Frontal cortex (tissue), 4 donors: Measurements from ENCODE around the gene YOD1. TPM values are rescaled to one million over a fixed set of nuclear protein-coding genes. Genes with fewer than 3 reads are reported as not detected.
A peak's percentile ranks its signal among the peaks of the same experiment; 100 is the strongest.
"Not testable (repeated sequence)": the region's sequence is repeated elsewhere in the genome, so short reads cannot be mapped to it uniquely, and the experiment has no call there.

ENCODE experiments used
- DNase-seq, 2 donors: peaks; one replicate each; pipeline ENCODE4 v3.0.0; 2012; ENCODE audit warnings: low spot score in 2 of 2
- FAIRE-seq: peaks from 2 replicates; lab custom pipeline; 2012; peaks lifted over from hg19 to GRCh38; lab: Jason Lieb, UNC
- total RNA-seq: library from RNA; depleted of rRNA; stranded (reverse); fragments of >200 nt; gene quantifications from one replicate; pipeline ENCODE4 v1.2.3, GENCODE V29; 2014
- donor health status: control.
- donor health status: control.
- donor health status: control.

YOD1 gene
- total RNA-seq, 1 donor from 2014 or later: 20.8 TPM

DNA sequence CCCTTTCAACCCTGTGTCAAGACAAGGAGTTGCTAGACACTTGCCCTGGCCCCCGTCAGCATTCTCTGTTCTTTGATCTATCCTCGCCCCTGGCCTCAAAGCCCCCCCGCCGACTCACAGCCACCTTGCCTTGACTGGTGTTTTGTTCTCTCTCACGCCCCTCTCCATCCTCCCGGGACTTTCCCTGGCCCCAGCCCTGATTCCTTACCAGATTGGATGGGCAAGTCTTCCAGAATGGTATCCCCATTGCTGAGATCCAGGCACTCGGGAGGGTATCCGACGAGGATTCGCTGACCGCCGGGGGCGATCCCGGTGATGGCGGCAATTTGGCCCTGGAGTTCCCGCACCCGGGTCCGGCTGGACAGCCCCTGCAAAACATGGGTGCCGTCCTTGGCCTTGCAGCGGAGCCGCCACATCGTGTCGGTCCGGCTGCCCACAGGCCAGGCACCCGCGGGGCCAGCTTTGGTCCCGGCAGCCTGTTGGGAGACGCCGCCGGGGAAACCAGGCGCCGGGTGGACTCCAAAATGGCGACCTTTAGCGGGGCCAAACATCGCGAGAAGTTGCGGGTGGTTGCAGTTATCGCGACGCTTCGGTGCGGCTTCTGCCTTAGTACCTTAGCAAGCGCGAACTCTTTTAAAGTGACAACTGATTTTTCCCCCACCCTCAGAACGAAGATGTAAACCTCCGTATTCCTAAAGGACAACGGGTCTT lies 373 bp downstream of the YOD1 start:
- DNase-seq (peak; percentile 69 to 82), FAIRE-seq (no peak)

DNA sequence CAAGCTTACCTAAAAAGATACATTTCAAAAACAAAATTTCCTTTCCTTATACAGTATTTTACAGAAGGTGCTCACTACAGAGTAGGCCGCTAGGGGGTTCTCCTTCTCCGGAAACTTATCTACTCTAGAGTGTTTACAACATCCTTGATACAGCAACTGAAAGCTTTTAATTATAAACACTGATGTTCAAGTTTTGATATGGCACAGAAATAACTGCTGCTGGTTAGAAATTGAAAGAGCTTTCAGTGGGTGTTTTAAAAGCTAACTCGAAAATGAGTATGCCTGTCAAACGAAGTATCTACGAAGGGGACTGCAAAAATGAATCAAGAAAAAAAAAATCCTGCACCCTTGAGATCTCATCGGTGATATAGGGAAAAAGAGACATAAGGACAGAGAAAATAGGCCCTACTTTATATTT lies 1.0 kb downstream of the YOD1 start:
- peak; percentile 32 to 54 for DNase-seq
- FAIRE-seq: no peak

DNA sequence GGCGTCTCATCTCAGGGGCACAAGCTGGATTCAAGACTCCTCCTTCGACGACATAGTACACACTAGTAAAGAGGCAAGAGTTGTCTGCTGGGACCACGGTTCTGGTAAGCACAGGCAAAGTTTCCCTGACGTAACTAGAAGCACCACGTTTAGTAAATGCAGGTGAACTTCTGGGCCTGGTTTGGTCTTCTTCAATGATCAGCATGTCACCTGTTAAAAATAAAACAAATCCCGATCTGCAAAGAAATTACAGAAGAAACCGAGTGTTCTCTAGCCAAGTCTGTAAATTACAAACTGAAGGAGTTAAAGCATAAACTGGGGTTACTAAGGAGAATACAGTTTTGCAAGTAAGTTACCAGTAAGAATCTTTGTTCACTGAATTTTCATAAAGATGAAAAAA lies 1.5 kb downstream of the YOD1 start:
- no peak for DNase-seq
- no peak for FAIRE-seq

DNA sequence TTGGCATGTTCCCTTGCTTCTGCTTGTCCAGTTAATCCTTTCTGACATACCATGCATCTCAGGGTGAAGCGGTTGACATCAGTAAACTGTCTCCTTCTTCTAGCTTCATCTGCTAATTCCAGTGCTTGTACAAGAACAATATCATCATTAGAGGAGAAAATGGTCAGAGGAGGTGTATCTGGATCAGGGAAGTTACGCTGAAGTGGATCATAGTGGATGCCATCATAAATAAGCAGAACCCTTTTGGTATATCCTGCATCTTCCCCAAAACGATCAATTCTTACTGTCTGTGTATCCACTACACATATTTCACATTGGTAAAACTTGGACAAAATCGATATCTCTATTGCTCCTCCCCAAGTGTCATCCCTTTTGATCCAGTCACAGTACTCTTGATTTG lies 2.0 kb downstream of the YOD1 start:
- DNase-seq: no peak

DNA sequence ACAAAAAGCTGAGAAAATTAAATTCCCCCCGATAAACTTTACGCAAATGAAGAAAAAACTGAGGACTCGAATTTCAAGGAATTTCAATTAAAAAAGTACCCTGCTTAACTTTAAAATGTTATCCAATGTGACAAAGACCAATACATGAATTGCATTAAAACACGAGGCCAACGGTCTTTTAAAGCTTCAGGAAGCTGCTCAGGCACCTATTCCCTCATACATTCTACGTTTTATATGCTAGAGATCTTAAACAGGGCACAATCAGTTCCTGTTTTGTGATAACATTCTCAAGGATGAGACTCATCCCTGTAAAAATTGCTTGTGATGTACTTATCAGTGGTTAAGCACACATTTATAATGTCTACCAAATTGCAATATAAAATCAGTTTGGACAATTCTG lies 3.0 kb downstream of the YOD1 start:
- DNase-seq: no peak
- no peak for FAIRE-seq

More for the DNA sequence above, 2.0 kb downstream of the YOD1 start:
- FAIRE-seq: no peak

DNA sequence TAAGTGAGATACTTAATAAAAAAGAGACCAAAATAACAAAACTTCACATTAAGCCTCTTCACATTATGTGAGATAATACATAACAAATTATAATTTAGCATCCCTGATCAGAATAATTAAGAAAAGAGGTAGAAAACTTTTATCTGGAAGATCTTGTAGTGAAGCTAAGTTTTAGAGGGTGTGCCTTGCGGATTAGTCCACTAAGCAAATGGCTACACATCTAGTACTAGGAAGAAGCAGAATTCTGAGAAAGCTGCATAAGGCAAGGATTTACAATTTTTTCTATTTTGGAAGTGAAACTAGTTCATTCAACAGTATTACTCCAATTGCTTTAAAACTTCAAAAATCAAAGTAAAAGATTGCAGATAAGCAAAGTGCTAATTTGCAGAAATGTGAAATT lies 3.5 kb downstream of the YOD1 start:
- FAIRE-seq (no peak), DNase-seq (no peak)

DNA sequence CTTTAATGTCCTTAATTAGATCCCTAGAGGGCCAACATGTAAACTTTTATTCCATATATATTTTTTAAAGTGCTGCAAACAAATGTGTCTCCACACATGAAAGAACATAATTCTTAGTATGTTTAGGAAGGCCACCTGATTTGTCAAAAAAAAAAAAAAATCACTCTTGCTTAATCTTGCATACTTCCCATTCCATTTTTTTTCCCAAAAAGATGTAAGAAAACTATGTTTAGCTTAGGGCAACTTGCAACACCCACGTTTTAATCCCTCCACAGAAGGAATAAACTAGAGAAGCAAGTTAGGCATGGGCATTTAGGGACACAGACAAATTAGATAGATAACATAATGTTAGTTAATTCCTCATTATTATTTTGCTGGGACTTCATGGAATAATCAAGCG lies 5.6 kb downstream of the YOD1 start:
- no peak for FAIRE-seq
- no peak for DNase-seq

DNA sequence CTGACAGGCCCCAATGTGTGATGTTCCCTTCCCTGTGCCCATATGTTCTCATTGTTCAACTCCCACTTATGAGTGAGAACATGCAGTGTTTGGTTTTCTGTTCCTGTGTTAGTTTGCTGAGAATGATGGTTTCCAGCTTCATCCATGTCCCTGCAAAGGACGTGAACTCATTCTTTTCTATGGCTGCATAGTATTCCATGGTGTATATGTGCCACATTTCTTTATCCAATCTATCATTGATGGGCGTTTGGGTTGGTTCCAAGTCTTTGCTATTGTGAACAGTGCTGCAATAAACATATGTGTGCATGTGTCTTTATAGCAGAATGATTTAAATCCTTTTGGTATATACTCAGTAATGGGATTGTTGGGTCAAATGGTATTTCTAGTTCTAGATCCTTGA lies 9.6 kb downstream of the YOD1 start:
- not testable (repeated sequence) for DNase-seq, FAIRE-seq

DNA sequence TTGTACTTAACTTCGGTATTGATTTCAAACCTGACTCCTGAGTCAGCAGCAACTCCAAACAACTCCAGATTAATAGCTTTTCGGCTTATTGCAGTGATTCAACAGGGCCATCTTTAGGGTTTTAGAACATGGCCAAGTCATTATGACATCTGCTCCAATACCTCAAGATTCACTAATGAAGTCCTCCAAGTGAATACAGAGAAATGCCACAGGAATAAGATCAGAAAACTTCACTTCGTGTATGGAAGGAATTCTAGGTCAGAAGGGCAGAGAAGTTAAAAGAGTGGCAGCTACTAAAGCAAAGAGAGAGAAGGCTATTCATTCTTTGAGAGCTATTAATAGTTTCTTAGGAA lies 10.9 kb downstream of the YOD1 start:
- no peak for FAIRE-seq
- DNase-seq: no peak

DNA sequence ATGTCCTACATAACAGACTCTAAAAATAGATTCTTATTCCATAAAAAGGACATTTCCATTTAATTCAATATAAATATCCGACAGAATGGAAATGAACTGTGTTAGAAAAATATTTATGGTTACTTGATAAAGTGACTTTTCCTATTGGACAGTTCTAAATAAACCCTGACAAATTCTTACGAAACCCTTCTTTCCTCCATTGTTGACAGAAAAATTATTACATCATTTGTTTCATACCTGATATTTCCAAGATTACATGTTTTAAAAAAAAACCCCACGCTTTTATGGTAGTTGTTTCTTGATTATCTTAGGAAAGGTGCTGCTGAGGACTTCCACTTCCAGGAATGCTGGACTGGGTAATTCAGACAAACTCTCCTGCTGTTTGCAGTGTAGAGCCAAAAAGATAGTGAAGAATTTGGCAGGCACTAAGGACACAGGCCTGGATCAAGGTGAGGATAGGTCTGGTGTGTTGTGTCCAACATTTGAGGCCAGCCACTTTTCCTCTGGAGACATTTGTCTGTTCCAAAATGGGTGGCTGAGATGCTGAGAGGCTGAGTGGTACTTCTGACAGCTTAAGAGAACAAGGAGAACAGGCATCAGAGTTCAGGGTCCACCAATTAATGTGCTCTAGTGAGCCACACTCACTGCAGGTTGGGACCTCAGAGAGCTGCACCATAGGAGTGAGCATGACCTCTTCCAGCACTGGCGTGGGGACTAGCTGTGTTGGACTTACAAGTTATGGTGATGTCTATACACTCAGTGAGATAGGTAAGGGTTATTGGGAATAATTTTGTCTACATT lies 11.4 kb downstream of the YOD1 start:
- no peak for FAIRE-seq
- DNase-seq: no peak

DNA sequence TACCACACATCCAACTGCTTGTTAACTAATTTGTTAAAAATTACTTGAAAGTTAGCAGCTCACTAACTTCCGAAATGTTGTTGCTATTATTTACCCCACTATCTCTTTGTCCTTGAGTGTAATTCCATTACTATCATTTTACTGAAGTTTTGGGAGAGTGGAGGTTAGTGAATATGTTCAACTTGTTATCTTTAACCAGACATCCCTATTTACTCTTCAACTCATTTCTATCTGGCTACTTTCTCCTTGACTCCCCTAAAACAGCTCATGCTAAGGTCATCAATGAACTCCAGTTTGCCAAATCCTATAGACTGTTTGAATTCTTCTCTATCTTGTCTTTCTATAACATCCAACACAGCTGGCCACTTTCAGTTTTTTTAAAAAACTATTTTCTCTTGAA lies 14.1 kb downstream of the YOD1 start:
- DNase-seq: no peak
- FAIRE-seq: no peak

DNA sequence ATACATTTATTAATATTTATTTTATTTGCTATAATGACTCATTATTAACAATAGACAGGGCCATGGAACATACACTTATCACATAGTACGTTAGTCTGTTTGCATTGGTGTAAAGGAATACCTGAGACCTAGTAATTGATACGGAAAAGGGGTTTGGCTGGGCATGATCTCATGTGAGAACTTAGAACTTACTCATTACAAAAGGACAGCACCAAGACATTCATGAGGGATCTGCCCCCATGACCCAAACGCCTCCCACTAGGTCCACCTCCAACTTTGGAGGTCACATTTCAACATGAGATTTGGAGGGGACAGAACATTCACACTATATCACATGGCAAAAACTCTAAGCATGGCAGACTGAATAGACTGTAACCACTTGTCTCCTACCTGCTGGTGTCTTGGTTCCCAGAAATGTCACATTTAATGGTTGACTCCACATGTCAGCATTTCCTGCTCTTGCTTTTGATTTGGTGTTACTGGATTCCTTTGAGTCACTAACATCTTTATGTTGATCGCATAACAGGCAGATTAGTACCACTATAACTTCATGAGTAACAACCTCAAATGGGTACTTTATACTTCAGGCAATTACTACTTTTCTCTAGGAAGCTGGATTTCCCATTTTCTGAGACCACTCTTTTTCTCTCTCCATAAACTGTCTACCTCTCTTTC lies 15.0 kb downstream of the YOD1 start:
- DNase-seq: no peak
- no peak for FAIRE-seq

DNA sequence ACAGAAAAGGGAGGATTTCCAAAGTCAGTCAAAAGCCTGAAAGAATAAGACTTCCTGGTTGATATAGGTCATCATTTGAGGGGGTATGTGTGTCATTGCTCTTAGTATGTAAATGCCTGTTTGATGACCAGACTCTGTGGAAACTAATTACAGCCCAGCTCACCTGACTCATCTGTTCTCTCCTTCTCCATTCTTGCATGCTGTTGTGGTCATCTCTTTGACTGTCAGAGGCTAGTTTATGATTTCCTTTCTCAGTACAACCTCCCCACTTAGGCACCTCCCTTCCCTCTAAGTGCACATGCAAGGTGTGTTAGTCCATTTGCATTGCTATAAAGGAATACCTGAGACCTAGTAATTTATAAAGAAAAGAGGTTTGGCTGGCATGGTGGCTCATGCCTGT lies 16.0 kb downstream of the YOD1 start:
- FAIRE-seq: no peak
- DNase-seq: no peak

DNA sequence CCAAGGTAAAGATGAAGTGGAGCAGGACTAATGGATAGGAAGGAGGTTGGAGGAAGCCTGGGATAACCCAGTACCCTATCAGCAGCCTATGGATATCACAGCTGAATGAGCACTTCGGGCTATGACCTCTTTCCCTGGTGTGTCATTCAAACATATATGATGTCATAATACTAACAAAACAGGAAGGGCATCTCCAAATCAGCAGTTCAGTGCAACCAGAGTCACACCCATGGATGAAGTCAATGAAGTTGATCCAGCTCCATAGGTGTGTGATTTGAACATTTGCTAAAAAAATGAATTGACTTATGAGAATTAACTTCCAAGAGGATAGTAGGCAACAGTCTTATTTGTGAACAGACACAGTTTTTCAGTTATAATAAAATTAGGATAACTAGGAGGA lies 16.8 kb downstream of the YOD1 start:
- no peak for FAIRE-seq
- DNase-seq: no peak

DNA sequence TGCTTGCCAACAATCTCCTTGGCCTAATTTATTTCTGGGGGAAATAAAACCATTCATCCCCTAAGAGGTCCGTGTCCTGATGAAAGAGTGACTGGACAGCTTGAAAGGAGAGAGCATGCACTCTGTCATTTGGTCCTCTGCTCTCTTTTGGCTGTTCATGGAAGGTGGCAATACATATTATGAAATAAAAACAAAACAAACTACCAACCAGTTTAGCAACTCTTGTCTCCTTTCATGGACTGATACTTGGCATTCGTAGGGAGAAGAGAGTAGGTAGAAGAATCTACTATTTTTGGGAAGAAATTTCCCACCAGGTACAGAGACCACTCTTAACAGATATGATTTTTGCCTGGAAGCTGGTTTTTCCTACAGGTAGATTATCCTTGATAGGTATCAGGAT lies 17.7 kb downstream of the YOD1 start:
- no peak for FAIRE-seq

DNA sequence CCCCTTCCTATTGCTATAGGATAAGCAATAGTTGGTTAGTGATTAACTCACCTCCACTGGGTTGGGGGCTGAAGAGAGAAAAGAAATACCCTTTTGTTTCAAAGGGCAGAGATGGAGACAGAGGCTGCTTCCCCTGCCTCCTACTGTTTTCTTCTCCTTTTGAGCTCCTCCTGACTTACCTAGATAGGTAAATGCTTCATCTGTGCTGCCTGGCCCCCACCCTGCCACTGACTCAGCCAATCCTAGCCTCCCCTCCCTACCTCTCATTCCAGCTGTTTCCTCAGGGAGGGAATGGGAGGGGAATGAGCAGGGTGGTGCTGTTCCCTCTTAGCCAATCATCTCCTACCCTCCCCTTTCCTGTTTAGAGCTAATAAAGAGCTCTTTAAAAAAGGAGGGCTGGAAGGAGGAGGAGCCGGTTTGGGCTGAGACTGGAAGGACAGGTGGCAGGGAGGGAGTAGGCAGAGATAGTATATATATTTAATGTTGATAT lies 18.4 kb downstream of the YOD1 start, which contains the start of gene C1orf116:
TSS of gene C1orf116 (minus strand) at position 229 of the 490 bp plus-strand sequence. CDS start 5,158 bp downstream, outside the sequence.
- FAIRE-seq (no peak), DNase-seq (no peak)

More for the DNA sequence above, 17.7 kb downstream of the YOD1 start:
- DNase-seq: no peak

DNA sequence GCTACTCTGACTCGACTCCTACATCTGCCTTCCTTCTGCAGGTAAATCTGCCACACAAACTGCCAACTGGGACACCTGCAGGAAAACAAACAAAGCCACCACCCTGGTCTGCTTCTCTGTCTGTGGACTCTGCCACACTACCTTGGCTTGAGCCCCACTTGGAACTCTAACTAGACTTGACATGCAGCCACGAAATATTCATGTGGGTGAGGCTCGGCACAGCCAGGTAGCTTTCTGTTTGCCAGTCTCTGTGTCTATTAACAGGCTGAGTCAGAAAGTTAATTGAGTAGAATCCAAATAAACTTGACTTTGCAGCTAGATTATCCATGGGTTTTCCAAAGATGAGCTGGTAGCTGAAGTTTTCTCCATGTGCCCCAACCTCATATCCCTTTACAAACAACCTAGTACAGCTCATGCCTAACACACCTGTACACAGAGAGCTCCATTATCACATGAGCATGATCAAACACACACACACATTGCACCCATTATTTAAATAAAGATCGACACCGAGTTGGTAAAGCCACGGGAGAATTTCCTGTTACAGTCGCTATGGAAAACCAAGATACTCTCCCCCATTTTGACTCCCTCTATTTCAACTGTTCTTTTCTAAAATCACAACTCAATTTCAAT lies 19.3 kb downstream of the YOD1 start:
- FAIRE-seq: no peak

DNA sequence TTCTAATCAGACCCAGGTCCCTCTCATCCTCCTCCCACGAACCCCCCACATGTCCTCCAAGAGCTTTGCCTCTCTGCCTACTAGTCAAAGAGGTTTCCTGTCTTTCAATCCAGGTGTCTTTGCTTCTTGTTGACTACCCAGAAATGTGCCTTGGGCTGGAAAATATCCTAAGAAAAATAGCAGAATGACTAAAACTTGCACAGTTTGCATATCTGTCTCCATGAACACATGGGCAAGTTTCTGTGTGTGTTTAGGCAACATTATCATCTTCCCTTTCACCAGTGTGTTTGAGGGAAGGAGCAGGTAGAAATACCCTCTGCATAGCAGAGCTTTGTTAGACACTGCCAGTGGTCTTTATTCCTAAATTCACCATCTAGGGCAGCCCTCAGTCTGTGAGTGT lies 20.0 kb downstream of the YOD1 start:
- FAIRE-seq (no peak), DNase-seq (no peak)

More for the DNA sequence above, 19.3 kb downstream of the YOD1 start:
- DNase-seq: no peak

DNA sequence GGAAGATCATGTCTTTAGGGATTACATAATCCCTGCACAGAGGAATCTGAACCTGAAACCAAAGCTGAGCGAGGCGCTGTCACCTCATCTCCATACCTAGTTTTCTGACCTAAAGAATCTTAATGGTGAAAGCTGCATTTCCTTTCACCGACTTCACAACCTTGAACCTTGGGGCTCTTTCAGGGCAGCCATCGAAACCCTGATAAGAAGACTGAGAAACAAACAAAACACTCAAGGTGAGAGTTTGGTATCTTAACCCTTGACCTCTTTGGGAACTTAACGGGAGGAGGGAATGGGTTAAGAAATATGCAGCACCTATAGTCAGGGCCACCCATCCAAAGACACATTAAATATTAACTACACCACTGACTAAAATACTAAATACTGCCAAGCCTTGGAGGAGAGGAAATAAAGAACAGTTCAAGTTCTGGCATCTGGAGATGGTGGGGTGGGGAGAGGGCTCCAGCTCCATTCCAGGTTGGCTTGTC lies 20.4 kb downstream of the YOD1 start:
- no peak for DNase-seq
- no peak for FAIRE-seq
